ENCODE measurements around the gene FAM89B. TPM values are rescaled to one million over a fixed set of nuclear protein-coding genes. Genes with fewer than 3 reads are reported as not detected.

Gene FAM89B
- total RNA-seq, 2 experiments from 2014 or later = 23.3 to 27.3 TPM

GRCh38 chr11:65554057-65554818 is 18.1 kb upstream of the FAM89B start:
- H3K9me3 ChIP-seq (ENCODE audit: control insufficient read depth in 1 of 2, insufficient read depth in 1 of 2, low read length in 2 of 2) = no peaks in the 10 kb centered on the region
- peaks cover 16% of the 10 kb centered on the region for H3K36me3 ChIP-seq (ENCODE audit: insufficient read depth, low read length)
- ATAC-seq (ENCODE audit: poor library complexity) = no peak
- peaks cover 41% of the 10 kb centered on the region for H3K36me3 Mint-ChIP-seq (ENCODE audit: low read depth)
- H3K27ac Mint-ChIP-seq = peak overlapping the region; percentile 87
- H3K4me3 Mint-ChIP-seq = peak overlapping the region; percentile 94
- no peaks in the 10 kb centered on the region for H3K27me3 Mint-ChIP-seq
- H3K27me3 ChIP-seq (ENCODE audit: control insufficient read depth in 1 of 2, insufficient read depth in 2 of 2, low read length in 2 of 2) = no peaks in the 10 kb centered on the region
- H3K9me3 Mint-ChIP-seq = no peaks in the 10 kb centered on the region
- peaks cover 79% of the 10 kb centered on the region for H3K4me1 ChIP-seq (ENCODE audit: insufficient read depth, low read length)
- peaks cover 70% of the 10 kb centered on the region for H3K4me1 Mint-ChIP-seq (ENCODE audit: low read depth)
- peak overlapping the region; percentile 41 to 72 for H3K27ac ChIP-seq (ENCODE audit: low read depth in 1 of 2, low read length in 2 of 2)
- TF ChIP-seq CTCF (IDR thresholded peaks at IDR 0.05) = no peak
- peak overlapping the region; percentile 10 for H3K4me3 ChIP-seq (ENCODE audit: low read length)
- ChIA-PET POLR2A (interaction anchor here (0.9 to 4.3 kb wide), 11 partner anchors 12 to 132 kb away, joined by 3 to 31 read pairs (median 9); partner anchors contain the start of genes EHBP1L1, FAM89B, NEAT1 and PCNX3), CTCF (interaction anchor here (4.0 kb wide), 1 partner anchor 14 kb away, joined by 21 read pairs; no protein-coding TSS in a partner anchor)
- peak in 2 of 14 experiments; percentile 35 to 60 for DNase-seq
- intact Hi-C loops (cut with DNase I, micrococcal nuclease) = no loop called here

DNA sequence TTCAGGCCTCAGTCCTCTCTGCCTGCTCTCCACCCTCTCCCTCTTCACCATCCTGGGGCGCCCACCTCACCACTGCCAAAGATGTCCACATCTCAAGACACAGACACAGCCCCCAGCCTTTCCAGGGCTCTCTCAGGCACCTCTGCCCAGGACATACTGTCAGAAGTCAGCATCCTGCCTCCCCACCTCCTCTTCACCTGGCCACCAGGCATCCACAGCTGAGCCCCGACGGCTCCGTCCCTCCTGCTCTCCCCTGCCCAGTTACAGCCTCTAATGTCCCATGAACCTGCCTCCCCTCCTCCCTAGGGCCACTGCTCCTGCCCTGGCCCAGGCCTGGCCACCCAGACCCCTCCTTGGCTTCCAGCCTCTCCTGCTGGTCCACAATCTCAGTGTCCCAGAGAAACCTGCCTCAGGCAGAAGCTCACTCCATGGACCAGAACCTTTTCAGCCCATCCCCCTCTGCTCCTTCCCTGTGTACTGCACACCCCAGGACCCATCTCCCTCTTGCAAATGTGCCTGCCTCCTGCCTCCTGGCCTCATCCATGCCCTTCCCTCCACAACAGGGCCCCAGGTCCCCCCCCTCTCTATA is 17.4 kb upstream of the FAM89B start:
- Histone ChIP-seq H3K27me3 (ENCODE audit: control insufficient read depth in 1 of 2, insufficient read depth in 2 of 2, low read length in 2 of 2) (no peaks in the 10 kb centered on the region), H3K27ac (ENCODE audit: low read depth in 1 of 2, low read length in 2 of 2) (peak overlapping the region; percentile 41 to 72), H3K4me1 (ENCODE audit: insufficient read depth, low read length) (peaks cover 82% of the 10 kb centered on the region), H3K4me3 (ENCODE audit: low read length) (no peak overlapping the region), H3K9me3 (ENCODE audit: control insufficient read depth in 1 of 2, insufficient read depth in 1 of 2, low read length in 2 of 2) (no peaks in the 10 kb centered on the region), H3K36me3 (ENCODE audit: insufficient read depth, low read length) (peaks cover 15% of the 10 kb centered on the region)
- no peak for ATAC-seq (ENCODE audit: poor library complexity)
- TF ChIP-seq CTCF (IDR thresholded peaks at IDR 0.05) = no peak
- ChIA-PET POLR2A (interaction anchor here (0.6 to 3.4 kb wide), 7 partner anchors 8 to 57 kb away, joined by 3 to 23 read pairs (median 6); partner anchors contain the start of genes EHBP1L1, FAM89B and ZNRD2), CTCF (interaction anchor here (4.0 kb wide), 1 partner anchor 14 kb away, joined by 21 read pairs; no protein-coding TSS in a partner anchor)
- H3K27me3 Mint-ChIP-seq = no peaks in the 10 kb centered on the region
- H3K27ac Mint-ChIP-seq = peak overlapping the region; percentile 87
- H3K36me3 Mint-ChIP-seq (ENCODE audit: low read depth) = peaks cover 36% of the 10 kb centered on the region
- peaks cover 76% of the 10 kb centered on the region for H3K4me1 Mint-ChIP-seq (ENCODE audit: low read depth)
- intact Hi-C loops (cut with DNase I, micrococcal nuclease) = no loop called here
- H3K4me3 Mint-ChIP-seq = peak overlapping the region; percentile 94
- no peaks in the 10 kb centered on the region for H3K9me3 Mint-ChIP-seq
- no peak for DNase-seq

- peaks cover 13% of the 10 kb centered on the region for H3K36me3 ChIP-seq (ENCODE audit: insufficient read depth, low read length)
- no peak for TF ChIP-seq CTCF (IDR thresholded peaks at IDR 0.05)
- CTCF ChIA-PET = interaction anchor here (1.3 to 4.0 kb wide), 3 partner anchors 10 to 33 kb away, joined by 4 to 21 read pairs (median 5); no protein-coding TSS in a partner anchor
- peaks cover 81% of the 10 kb centered on the region for H3K4me1 Mint-ChIP-seq (ENCODE audit: low read depth)
- peak overlapping the region; percentile 94 for H3K4me3 Mint-ChIP-seq
- POLR2A ChIA-PET = interaction anchor here (0.9 to 3.4 kb wide), 8 partner anchors 9 to 60 kb away, joined by 3 to 23 read pairs (median 6); partner anchors contain the start of genes EHBP1L1, FAM89B, PCNX3 and ZNRD2
- no peak overlapping the region for H3K4me3 ChIP-seq (ENCODE audit: low read length)
- no peaks in the 10 kb centered on the region for H3K27me3 ChIP-seq (ENCODE audit: control insufficient read depth in 1 of 2, insufficient read depth in 2 of 2, low read length in 2 of 2)
- H3K27ac Mint-ChIP-seq = peak overlapping the region; percentile 87
- H3K4me1 ChIP-seq (ENCODE audit: insufficient read depth, low read length) = peaks cover 90% of the 10 kb centered on the region
- DNase-seq (peak in 3 of 14 experiments; percentile 30 to 50 (median 34)), ATAC-seq (ENCODE audit: poor library complexity) (no peak)
- H3K27ac ChIP-seq (ENCODE audit: low read depth in 1 of 2, low read length in 2 of 2) = peak overlapping the region; percentile 64 to 72
- intact Hi-C loops (cut with DNase I, micrococcal nuclease) = no loop called here
- H3K9me3 ChIP-seq (ENCODE audit: control insufficient read depth in 1 of 2, insufficient read depth in 1 of 2, low read length in 2 of 2) = no peaks in the 10 kb centered on the region
- no peaks in the 10 kb centered on the region for H3K9me3 Mint-ChIP-seq
- no peaks in the 10 kb centered on the region for H3K27me3 Mint-ChIP-seq
- peaks cover 31% of the 10 kb centered on the region for H3K36me3 Mint-ChIP-seq (ENCODE audit: low read depth)
Measured at GRCh38 chr11:65555693-65556231, 16.6 kb upstream of the FAM89B start.

Data from CD4-positive, alpha-beta T cell (primary cell).